Stimulated activated CD8-positive, alpha-beta memory T cell treated with anti-CD3 and anti-CD28 coated beads, Interleukin-7, amount 100 ng/mL, for 24 hours (primary cell): Measurements from ENCODE around the gene KEL.
A peak's percentile ranks its signal among the peaks of the same experiment; 100 is the strongest.
"Not testable (repeated sequence)": the region's sequence is repeated elsewhere in the genome, so short reads cannot be mapped to it uniquely, and the experiment has no call there.

ENCODE experiments used
- DNase-seq: peaks from one replicate; pipeline ENCODE4 v3.0.0-alpha.2; 2020; ENCODE audit warnings: low read depth

Gene KEL

GRCh38 chr7:142961973-142962926, at the start of gene KEL:
Gene KEL (minus strand): TSS chr7:142962363. CDS start chr7:142962206, 157 bp downstream.
- no peak for DNase-seq

- DNase-seq, result peak; percentile 71
Observed at GRCh38 chr7:143008007-143008901, 46.1 kb upstream of the KEL start.

- no peak for DNase-seq
Observed at GRCh38 chr7:143005632-143006260, 43.6 kb upstream of the KEL start.

GRCh38 chr7:143003393-143004051, 41.4 kb upstream of the KEL start:
- DNase-seq, result no peak

GRCh38 chr7:143002898-143003297, 40.7 kb upstream of the KEL start:
- no peak for DNase-seq

GRCh38 chr7:143002106-143002505, 39.9 kb upstream of the KEL start:
- no peak for DNase-seq

- DNase-seq, result no peak
Observed at GRCh38 chr7:143000648-143001047, 38.5 kb upstream of the KEL start.

GRCh38 chr7:142999793-143000192, 37.6 kb upstream of the KEL start:
- DNase-seq, result no peak

GRCh38 chr7:142998966-142999365, 36.8 kb upstream of the KEL start:
- no peak for DNase-seq

GRCh38 chr7:142997456-142997989, 35.4 kb upstream of the KEL start:
- DNase-seq, result no peak

- DNase-seq, result no peak
Observed at GRCh38 chr7:142992427-142992826, 30.3 kb upstream of the KEL start.

- no peak for DNase-seq
Observed at GRCh38 chr7:142984297-142984696, 22.1 kb upstream of the KEL start.

GRCh38 chr7:142983825-142984224, 21.7 kb upstream of the KEL start:
- no peak for DNase-seq

GRCh38 chr7:142978402-142978801, 16.2 kb upstream of the KEL start:
- not testable (repeated sequence) for DNase-seq

GRCh38 chr7:142974626-142975025, 12.5 kb upstream of the KEL start:
- no peak for DNase-seq

- no peak for DNase-seq
Observed at GRCh38 chr7:142969183-142969582, 7.0 kb upstream of the KEL start.

- no peak for DNase-seq
Observed at GRCh38 chr7:142968229-142968628, 6.1 kb upstream of the KEL start.

- DNase-seq, result no peak
Observed at GRCh38 chr7:142964502-142965246, 2.5 kb upstream of the KEL start.

GRCh38 chr7:142963993-142964392, 1.8 kb upstream of the KEL start:
- DNase-seq, result no peak

- no peak for DNase-seq
Observed at GRCh38 chr7:142962991-142963390, 828 bp upstream of the KEL start.

- no peak for DNase-seq
Observed at GRCh38 chr7:142961595-142961972, 579 bp downstream of the KEL start.
